ENCODE data around the gene RCL1.
A peak's percentile ranks its signal among the peaks of the same experiment; 100 is the strongest.
"Not testable (repeated sequence)": the region's sequence is repeated elsewhere in the genome, so short reads cannot be mapped to it uniquely, and the experiment has no call there.

Gene RCL1

GRCh38 chr9:4787876-4788275 lies 4.9 kb upstream of the RCL1 start:
- Histone ChIP-seq H3K4me1 (ENCODE audit: control insufficient read depth, insufficient read depth, low read length) (no peaks in the 10 kb centered on the region), H3K9me3 (ENCODE audit: control insufficient read depth, insufficient read depth, low read length) (no peaks in the 10 kb centered on the region), H3K9ac (ENCODE audit: low read depth, low read length) (no peak overlapping the region), H3K4me3 (ENCODE audit: low read depth, low read length) (no peak overlapping the region), H3K36me3 (ENCODE audit: control insufficient read depth, insufficient read depth, low read length) (no peaks in the 10 kb centered on the region), H3K27me3 (ENCODE audit: control insufficient read depth, insufficient read depth, low read length) (no peaks in the 10 kb centered on the region)

- Histone ChIP-seq H3K9me3 (ENCODE audit: control insufficient read depth, insufficient read depth, low read length) (no peaks in the 10 kb centered on the region), H3K27me3 (ENCODE audit: control insufficient read depth, insufficient read depth, low read length) (no peaks in the 10 kb centered on the region), H3K36me3 (ENCODE audit: control insufficient read depth, insufficient read depth, low read length) (no peaks in the 10 kb centered on the region), H3K9ac (ENCODE audit: low read depth, low read length) (no peak overlapping the region), H3K4me1 (ENCODE audit: control insufficient read depth, insufficient read depth, low read length) (no peaks in the 10 kb centered on the region), H3K4me3 (ENCODE audit: low read depth, low read length) (no peak overlapping the region)
Measured at GRCh38 chr9:4788703-4789102, 4.0 kb upstream of the RCL1 start.

GRCh38 chr9:4792054-4792571 lies 631 bp upstream of the RCL1 start:
- peak overlapping the region; percentile 62 for H3K9ac ChIP-seq (ENCODE audit: low read depth, low read length)
- H3K9me3 ChIP-seq (ENCODE audit: control insufficient read depth, insufficient read depth, low read length) = no peaks in the 10 kb centered on the region
- no peaks in the 10 kb centered on the region for H3K36me3 ChIP-seq (ENCODE audit: control insufficient read depth, insufficient read depth, low read length)
- no peaks in the 10 kb centered on the region for H3K27me3 ChIP-seq (ENCODE audit: control insufficient read depth, insufficient read depth, low read length)
- H3K4me3 ChIP-seq (ENCODE audit: low read depth, low read length) = peak overlapping the region; percentile 95
- peaks cover 3% of the 10 kb centered on the region for H3K4me1 ChIP-seq (ENCODE audit: control insufficient read depth, insufficient read depth, low read length)

- Histone ChIP-seq H3K36me3 (ENCODE audit: control insufficient read depth, insufficient read depth, low read length) (no peaks in the 10 kb centered on the region), H3K4me3 (ENCODE audit: low read depth, low read length) (peak overlapping the region; percentile 89), H3K9ac (ENCODE audit: low read depth, low read length) (peak overlapping the region; percentile 80), H3K9me3 (ENCODE audit: control insufficient read depth, insufficient read depth, low read length) (no peaks in the 10 kb centered on the region), H3K27me3 (ENCODE audit: control insufficient read depth, insufficient read depth, low read length) (no peaks in the 10 kb centered on the region), H3K4me1 (ENCODE audit: control insufficient read depth, insufficient read depth, low read length) (peaks cover 16% of the 10 kb centered on the region)
Measured at GRCh38 chr9:4793459-4794395, 983 bp downstream of the RCL1 start.

GRCh38 chr9:4794691-4795090 lies 1.9 kb downstream of the RCL1 start:
- peaks cover 19% of the 10 kb centered on the region for H3K4me1 ChIP-seq (ENCODE audit: control insufficient read depth, insufficient read depth, low read length)
- no peaks in the 10 kb centered on the region for H3K9me3 ChIP-seq (ENCODE audit: control insufficient read depth, insufficient read depth, low read length)
- no peaks in the 10 kb centered on the region for H3K36me3 ChIP-seq (ENCODE audit: control insufficient read depth, insufficient read depth, low read length)
- no peaks in the 10 kb centered on the region for H3K27me3 ChIP-seq (ENCODE audit: control insufficient read depth, insufficient read depth, low read length)
- H3K9ac ChIP-seq (ENCODE audit: low read depth, low read length) = no peak overlapping the region
- no peak overlapping the region for H3K4me3 ChIP-seq (ENCODE audit: low read depth, low read length)

GRCh38 chr9:4795108-4795507 lies 2.4 kb downstream of the RCL1 start:
- H3K9me3 ChIP-seq (ENCODE audit: control insufficient read depth, insufficient read depth, low read length); H3K27me3 ChIP-seq (ENCODE audit: control insufficient read depth, insufficient read depth, low read length); H3K9ac ChIP-seq (ENCODE audit: low read depth, low read length); H3K36me3 ChIP-seq (ENCODE audit: control insufficient read depth, insufficient read depth, low read length); H3K4me3 ChIP-seq (ENCODE audit: low read depth, low read length): not testable (repeated sequence)
- H3K4me1 ChIP-seq (ENCODE audit: control insufficient read depth, insufficient read depth, low read length) = peaks cover 19% of the 10 kb centered on the region

GRCh38 chr9:4796530-4796929 lies 3.8 kb downstream of the RCL1 start:
- no peak overlapping the region for H3K4me3 ChIP-seq (ENCODE audit: low read depth, low read length)

GRCh38 chr9:4796988-4797853 lies 4.5 kb downstream of the RCL1 start:
- Histone ChIP-seq H3K9ac (ENCODE audit: low read depth, low read length) (peak overlapping the region; percentile 58), H3K9me3 (ENCODE audit: control insufficient read depth, insufficient read depth, low read length) (no peaks in the 10 kb centered on the region), H3K27me3 (ENCODE audit: control insufficient read depth, insufficient read depth, low read length) (no peaks in the 10 kb centered on the region), H3K36me3 (ENCODE audit: control insufficient read depth, insufficient read depth, low read length) (no peaks in the 10 kb centered on the region), H3K4me1 (ENCODE audit: control insufficient read depth, insufficient read depth, low read length) (peaks cover 19% of the 10 kb centered on the region), H3K4me3 (ENCODE audit: low read depth, low read length) (no peak overlapping the region)

More at GRCh38 chr9:4796530-4796929, 3.8 kb downstream of the RCL1 start:
- peaks cover 19% of the 10 kb centered on the region for H3K4me1 ChIP-seq (ENCODE audit: control insufficient read depth, insufficient read depth, low read length)
- no peaks in the 10 kb centered on the region for H3K27me3 ChIP-seq (ENCODE audit: control insufficient read depth, insufficient read depth, low read length)
- no peak overlapping the region for H3K9ac ChIP-seq (ENCODE audit: low read depth, low read length)
- H3K36me3 ChIP-seq (ENCODE audit: control insufficient read depth, insufficient read depth, low read length) = no peaks in the 10 kb centered on the region
- H3K9me3 ChIP-seq (ENCODE audit: control insufficient read depth, insufficient read depth, low read length) = no peaks in the 10 kb centered on the region

- no peaks in the 10 kb centered on the region for H3K27me3 ChIP-seq (ENCODE audit: control insufficient read depth, insufficient read depth, low read length)
- peak overlapping the region; percentile 58 for H3K9ac ChIP-seq (ENCODE audit: low read depth, low read length)
Measured at GRCh38 chr9:4797854-4798150, 5.1 kb downstream of the RCL1 start.

GRCh38 chr9:4798281-4799032 lies 5.7 kb downstream of the RCL1 start:
- H3K27me3 ChIP-seq (ENCODE audit: control insufficient read depth, insufficient read depth, low read length) = no peaks in the 10 kb centered on the region
- H3K4me3 ChIP-seq (ENCODE audit: low read depth, low read length) = no peak overlapping the region
- no peak overlapping the region for H3K9ac ChIP-seq (ENCODE audit: low read depth, low read length)
- no peaks in the 10 kb centered on the region for H3K36me3 ChIP-seq (ENCODE audit: control insufficient read depth, insufficient read depth, low read length)
- H3K9me3 ChIP-seq (ENCODE audit: control insufficient read depth, insufficient read depth, low read length) = no peaks in the 10 kb centered on the region
- H3K4me1 ChIP-seq (ENCODE audit: control insufficient read depth, insufficient read depth, low read length) = peaks cover 20% of the 10 kb centered on the region

More at GRCh38 chr9:4797854-4798150, 5.1 kb downstream of the RCL1 start:
- Histone ChIP-seq H3K36me3 (ENCODE audit: control insufficient read depth, insufficient read depth, low read length) (no peaks in the 10 kb centered on the region), H3K9me3 (ENCODE audit: control insufficient read depth, insufficient read depth, low read length) (no peaks in the 10 kb centered on the region), H3K4me1 (ENCODE audit: control insufficient read depth, insufficient read depth, low read length) (peaks cover 19% of the 10 kb centered on the region), H3K4me3 (ENCODE audit: low read depth, low read length) (no peak overlapping the region)

- no peaks in the 10 kb centered on the region for H3K27me3 ChIP-seq (ENCODE audit: control insufficient read depth, insufficient read depth, low read length)
- H3K36me3 ChIP-seq (ENCODE audit: control insufficient read depth, insufficient read depth, low read length) = no peaks in the 10 kb centered on the region
- no peak overlapping the region for H3K4me3 ChIP-seq (ENCODE audit: low read depth, low read length)
- H3K9ac ChIP-seq (ENCODE audit: low read depth, low read length) = no peak overlapping the region
- H3K9me3 ChIP-seq (ENCODE audit: control insufficient read depth, insufficient read depth, low read length) = no peaks in the 10 kb centered on the region
- H3K4me1 ChIP-seq (ENCODE audit: control insufficient read depth, insufficient read depth, low read length) = peaks cover 19% of the 10 kb centered on the region
Measured at GRCh38 chr9:4799033-4799430, 6.3 kb downstream of the RCL1 start.
